ENCODE results near the gene DOCK4. TPM values are rescaled to one million over a fixed set of nuclear protein-coding genes. Genes with fewer than 3 reads are reported as not detected.
A peak's percentile ranks its signal among the peaks of the same experiment; 100 is the strongest.

The DOCK4 gene
- total RNA-seq, 1 experiment from 2014 or later, result 31.4 TPM

- ChIA-PET POLR2A (interaction anchor here (0.6 to 1.2 kb wide), 3 partner anchors 11 to 99 kb away, joined by 3 read pairs; no protein-coding TSS in a partner anchor), CTCF (interaction anchor here (0.6 kb wide), 1 partner anchor 685 kb away, joined by 5 read pairs; no protein-coding TSS in a partner anchor)
- peaks cover 8% of the 10 kb centered on the region for H3K4me1 Mint-ChIP-seq (ENCODE audit: insufficient read depth, unreplicated experiment)
- no peaks in the 10 kb centered on the region for H3K27me3 Mint-ChIP-seq (ENCODE audit: insufficient read depth, unreplicated experiment)
- intact Hi-C loops (cut with micrococcal nuclease), result no loop called here
- no peaks in the 10 kb centered on the region for H3K36me3 Mint-ChIP-seq (ENCODE audit: insufficient read depth, unreplicated experiment)
- no TSS peak for BruUV-seq (replicated peaks)
- TF ChIP-seq CTCF (IDR thresholded peaks at IDR 0.05; ENCODE audit: unreplicated experiment), result no peak
- no peak for DNase-seq (ENCODE audit: unreplicated experiment)
- no peak overlapping the region for H3K4me3 Mint-ChIP-seq (ENCODE audit: unreplicated experiment)
- H3K9me3 Mint-ChIP-seq (ENCODE audit: unreplicated experiment), result no peaks in the 10 kb centered on the region
- no peak overlapping the region for H3K27ac Mint-ChIP-seq (ENCODE audit: low read depth, unreplicated experiment)
These were observed 194.0 kb downstream of the DOCK4 start for GRCh38 chr7:112012242-112012641.

GRCh38 chr7:112010994-112011393 is 195.2 kb downstream of the DOCK4 start:
- no peak overlapping the region for H3K27ac Mint-ChIP-seq (ENCODE audit: low read depth, unreplicated experiment)
- no peaks in the 10 kb centered on the region for H3K9me3 Mint-ChIP-seq (ENCODE audit: unreplicated experiment)
- peaks cover 16% of the 10 kb centered on the region for H3K4me1 Mint-ChIP-seq (ENCODE audit: insufficient read depth, unreplicated experiment)
- no peaks in the 10 kb centered on the region for H3K36me3 Mint-ChIP-seq (ENCODE audit: insufficient read depth, unreplicated experiment)
- CTCF ChIA-PET, result interaction anchor here (0.6 to 1.0 kb wide), 2 partner anchors 16 to 30 kb away, joined by 3 read pairs; no protein-coding TSS in a partner anchor
- POLR2A ChIA-PET, result interaction anchor here (1.2 kb wide), 1 partner anchor 10 kb away, joined by 3 read pairs; no protein-coding TSS in a partner anchor
- no peak for TF ChIP-seq CTCF (IDR thresholded peaks at IDR 0.05; ENCODE audit: unreplicated experiment)
- DNase-seq (ENCODE audit: unreplicated experiment), result no peak
- H3K27me3 Mint-ChIP-seq (ENCODE audit: insufficient read depth, unreplicated experiment), result no peaks in the 10 kb centered on the region
- no peak overlapping the region for H3K4me3 Mint-ChIP-seq (ENCODE audit: unreplicated experiment)
- intact Hi-C loops (cut with micrococcal nuclease), result no loop called here
- BruUV-seq (replicated peaks), result no TSS peak

- H3K27ac Mint-ChIP-seq (ENCODE audit: low read depth, unreplicated experiment), result no peak overlapping the region
- intact Hi-C loops (cut with micrococcal nuclease), result no loop called here
- ChIA-PET POLR2A (no interaction called here), CTCF (interaction anchor here (0.5 kb wide), 1 partner anchor 48 kb away, joined by 6 read pairs; no protein-coding TSS in a partner anchor)
- peaks cover 22% of the 10 kb centered on the region for H3K4me1 Mint-ChIP-seq (ENCODE audit: insufficient read depth, unreplicated experiment)
- BruUV-seq (replicated peaks), result no TSS peak
- no peaks in the 10 kb centered on the region for H3K27me3 Mint-ChIP-seq (ENCODE audit: insufficient read depth, unreplicated experiment)
- no peaks in the 10 kb centered on the region for H3K36me3 Mint-ChIP-seq (ENCODE audit: insufficient read depth, unreplicated experiment)
- no peak for DNase-seq (ENCODE audit: unreplicated experiment)
- no peak for TF ChIP-seq CTCF (IDR thresholded peaks at IDR 0.05; ENCODE audit: unreplicated experiment)
- H3K9me3 Mint-ChIP-seq (ENCODE audit: unreplicated experiment), result no peaks in the 10 kb centered on the region
- no peak overlapping the region for H3K4me3 Mint-ChIP-seq (ENCODE audit: unreplicated experiment)
These were observed 196.1 kb downstream of the DOCK4 start for GRCh38 chr7:112010109-112010508.

- H3K27me3 Mint-ChIP-seq (ENCODE audit: insufficient read depth, unreplicated experiment), result no peaks in the 10 kb centered on the region
- peak overlapping the region; percentile 7 for H3K27ac Mint-ChIP-seq (ENCODE audit: low read depth, unreplicated experiment)
- H3K4me3 Mint-ChIP-seq (ENCODE audit: unreplicated experiment), result no peak overlapping the region
- no peaks in the 10 kb centered on the region for H3K36me3 Mint-ChIP-seq (ENCODE audit: insufficient read depth, unreplicated experiment)
- TF ChIP-seq CTCF (IDR thresholded peaks at IDR 0.05; ENCODE audit: unreplicated experiment), result no peak
- intact Hi-C loops (cut with micrococcal nuclease), result no loop called here
- POLR2A ChIA-PET, result interaction anchor here (1.0 kb wide), 1 partner anchor 34 kb away, joined by 3 read pairs; no protein-coding TSS in a partner anchor
- no TSS peak for BruUV-seq (replicated peaks)
- peaks cover 22% of the 10 kb centered on the region for H3K4me1 Mint-ChIP-seq (ENCODE audit: insufficient read depth, unreplicated experiment)
- CTCF ChIA-PET, result no interaction called here
- DNase-seq (ENCODE audit: unreplicated experiment), result peak; percentile 59
- no peaks in the 10 kb centered on the region for H3K9me3 Mint-ChIP-seq (ENCODE audit: unreplicated experiment)
These were observed 197.1 kb downstream of the DOCK4 start for GRCh38 chr7:112009081-112009480.

Measured in MCF 10A (cell line).